ENCODE data around the gene SRSF4.

The SRSF4 gene

GRCh38 chr1:29208442-29208841, 26.7 kb upstream of the SRSF4 start:
- no peak for DNase-seq (ENCODE audit: extremely low read depth, insufficient read length)
- Histone ChIP-seq H3K4me3 (replicated peaks; ENCODE audit: low read depth, low read length) (no peak overlapping the region), H3K27me3 (replicated peaks; ENCODE audit: control insufficient read depth, insufficient read depth, low read length) (no peaks in the 10 kb centered on the region), H3K36me3 (ENCODE audit: control insufficient read depth, insufficient read depth, low read length) (peaks cover 9% of the 10 kb centered on the region)
- no peak for TF ChIP-seq CTCF (IDR thresholded peaks at IDR 0.05; ENCODE audit: insufficient read depth, low read length, poor library complexity, severe bottlenecking)

- peak; percentile 66 for DNase-seq (ENCODE audit: extremely low read depth, insufficient read length)
- Histone ChIP-seq H3K4me3 (replicated peaks; ENCODE audit: low read depth, low read length) (no peak overlapping the region), H3K27me3 (replicated peaks; ENCODE audit: control insufficient read depth, insufficient read depth, low read length) (no peaks in the 10 kb centered on the region), H3K36me3 (ENCODE audit: control insufficient read depth, insufficient read depth, low read length) (peaks cover 16% of the 10 kb centered on the region)
- TF ChIP-seq CTCF (IDR thresholded peaks at IDR 0.05; ENCODE audit: insufficient read depth, low read length, poor library complexity, severe bottlenecking): peak; percentile 97
Measured at GRCh38 chr1:29202584-29203340, 21.1 kb upstream of the SRSF4 start.

- H3K36me3 ChIP-seq (ENCODE audit: control insufficient read depth, insufficient read depth, low read length): peaks cover 16% of the 10 kb centered on the region
- H3K4me3 ChIP-seq (replicated peaks; ENCODE audit: low read depth, low read length): no peak overlapping the region
- no peak for DNase-seq (ENCODE audit: extremely low read depth, insufficient read length)
- no peaks in the 10 kb centered on the region for H3K27me3 ChIP-seq (replicated peaks; ENCODE audit: control insufficient read depth, insufficient read depth, low read length)
- no peak for TF ChIP-seq CTCF (IDR thresholded peaks at IDR 0.05; ENCODE audit: insufficient read depth, low read length, poor library complexity, severe bottlenecking)
Measured at GRCh38 chr1:29202053-29202452, 20.4 kb upstream of the SRSF4 start.

GRCh38 chr1:29201595-29202051, 19.9 kb upstream of the SRSF4 start:
- Histone ChIP-seq H3K4me3 (replicated peaks; ENCODE audit: low read depth, low read length) (no peak overlapping the region), H3K27me3 (replicated peaks; ENCODE audit: control insufficient read depth, insufficient read depth, low read length) (no peaks in the 10 kb centered on the region), H3K36me3 (ENCODE audit: control insufficient read depth, insufficient read depth, low read length) (peaks cover 14% of the 10 kb centered on the region)
- no peak for TF ChIP-seq CTCF (IDR thresholded peaks at IDR 0.05; ENCODE audit: insufficient read depth, low read length, poor library complexity, severe bottlenecking)
- no peak for DNase-seq (ENCODE audit: extremely low read depth, insufficient read length)

- DNase-seq (ENCODE audit: extremely low read depth, insufficient read length): no peak
- peaks cover 11% of the 10 kb centered on the region for H3K36me3 ChIP-seq (ENCODE audit: control insufficient read depth, insufficient read depth, low read length)
- TF ChIP-seq CTCF (IDR thresholded peaks at IDR 0.05; ENCODE audit: insufficient read depth, low read length, poor library complexity, severe bottlenecking): no peak
- no peaks in the 10 kb centered on the region for H3K27me3 ChIP-seq (replicated peaks; ENCODE audit: control insufficient read depth, insufficient read depth, low read length)
- no peak overlapping the region for H3K4me3 ChIP-seq (replicated peaks; ENCODE audit: low read depth, low read length)
Measured at GRCh38 chr1:29200906-29201594, 19.4 kb upstream of the SRSF4 start.

All from GM06990 (cell line).